NCI-H128 (cell line): ENCODE results near the gene SLC25A51.

Experiments
- DNase-seq: peaks from one replicate; lab custom pipeline; 2025; ENCODE audit not compliant: unreplicated experiment; lab: John Stamatoyannopoulos, UW

SLC25A51 gene

GRCh38 chr9:37937366-37937765 lies 33.4 kb upstream of the SLC25A51 start:
- DNase-seq: no peak

- no peak for DNase-seq
Observed at GRCh38 chr9:37936965-37937364, 33.0 kb upstream of the SLC25A51 start.

- DNase-seq: no peak
Observed at GRCh38 chr9:37936376-37936775, 32.4 kb upstream of the SLC25A51 start.

- DNase-seq: no peak
Observed at GRCh38 chr9:37935096-37935495, 31.2 kb upstream of the SLC25A51 start.

DNA sequence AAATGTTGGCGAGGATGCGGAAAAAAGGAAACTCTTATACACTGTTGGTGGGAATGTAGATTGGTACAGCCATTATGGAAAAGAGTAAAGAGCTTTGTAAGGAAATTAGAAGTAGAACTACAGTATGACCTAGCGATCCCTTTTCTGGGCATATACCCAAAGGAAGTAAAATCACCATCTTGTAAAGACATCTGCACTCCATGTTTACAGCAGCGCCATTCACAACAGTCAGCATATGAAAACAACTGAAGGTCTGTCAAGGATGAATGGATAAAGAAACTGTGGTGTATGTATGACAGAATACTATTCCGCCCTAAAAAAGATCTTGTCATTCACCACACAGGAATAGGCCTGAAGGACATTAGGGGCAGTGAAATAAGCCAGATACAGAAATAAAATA lies 27.7 kb upstream of the SLC25A51 start:
- no peak for DNase-seq

GRCh38 chr9:37929441-37929895 lies 25.5 kb upstream of the SLC25A51 start:
- DNase-seq: no peak

GRCh38 chr9:37928552-37929430 lies 24.9 kb upstream of the SLC25A51 start:
- DNase-seq: no peak

DNA sequence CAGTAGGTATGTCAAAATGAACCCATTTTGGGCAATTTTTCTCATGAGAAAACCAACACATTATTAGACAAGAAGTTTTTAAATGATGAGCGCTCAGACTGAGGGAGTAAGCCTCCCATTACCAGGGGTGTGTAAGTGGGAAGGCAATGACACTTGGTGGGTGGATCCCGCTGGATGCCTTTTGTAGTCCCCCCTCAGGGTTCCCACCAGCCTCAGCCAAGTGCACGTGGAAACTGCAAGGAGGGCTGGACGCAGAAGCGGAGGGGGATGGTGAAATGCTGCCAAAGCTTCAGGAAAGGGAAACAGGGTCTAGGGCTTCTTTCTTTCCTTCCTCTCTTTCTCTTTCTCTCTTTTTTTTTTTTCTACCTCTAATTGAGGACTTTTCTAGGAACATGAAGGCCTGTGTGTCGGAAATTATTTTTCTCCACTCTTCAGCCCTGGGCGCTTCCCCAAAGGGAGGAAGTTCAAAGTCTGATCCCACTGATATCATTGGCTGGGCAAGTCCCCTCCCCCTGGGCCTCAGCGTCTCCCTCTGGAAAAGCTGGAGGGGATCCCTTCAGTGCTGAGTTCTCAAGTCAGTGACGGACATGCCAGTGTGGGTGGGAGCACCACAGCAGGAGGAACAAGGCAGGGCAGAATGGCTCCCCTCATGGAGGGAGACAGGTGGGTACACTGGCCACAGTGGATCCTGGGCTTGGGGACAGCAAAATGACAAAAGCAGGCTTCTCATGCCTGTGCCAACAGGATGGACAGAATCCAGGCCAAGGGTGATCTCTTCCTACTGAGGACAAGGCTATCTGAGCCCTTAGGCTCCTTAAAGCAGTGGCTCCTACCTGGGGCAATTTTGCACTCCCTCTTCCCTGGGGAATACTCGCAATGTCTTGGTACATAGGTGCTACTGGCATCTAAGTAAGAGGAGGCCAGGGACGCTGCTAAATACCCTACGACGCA lies 23.9 kb upstream of the SLC25A51 start:
- DNase-seq: no peak

GRCh38 chr9:37927132-37927531 lies 23.2 kb upstream of the SLC25A51 start:
- DNase-seq: no peak

- no peak for DNase-seq
Observed at GRCh38 chr9:37926737-37927118, 22.8 kb upstream of the SLC25A51 start.

DNA sequence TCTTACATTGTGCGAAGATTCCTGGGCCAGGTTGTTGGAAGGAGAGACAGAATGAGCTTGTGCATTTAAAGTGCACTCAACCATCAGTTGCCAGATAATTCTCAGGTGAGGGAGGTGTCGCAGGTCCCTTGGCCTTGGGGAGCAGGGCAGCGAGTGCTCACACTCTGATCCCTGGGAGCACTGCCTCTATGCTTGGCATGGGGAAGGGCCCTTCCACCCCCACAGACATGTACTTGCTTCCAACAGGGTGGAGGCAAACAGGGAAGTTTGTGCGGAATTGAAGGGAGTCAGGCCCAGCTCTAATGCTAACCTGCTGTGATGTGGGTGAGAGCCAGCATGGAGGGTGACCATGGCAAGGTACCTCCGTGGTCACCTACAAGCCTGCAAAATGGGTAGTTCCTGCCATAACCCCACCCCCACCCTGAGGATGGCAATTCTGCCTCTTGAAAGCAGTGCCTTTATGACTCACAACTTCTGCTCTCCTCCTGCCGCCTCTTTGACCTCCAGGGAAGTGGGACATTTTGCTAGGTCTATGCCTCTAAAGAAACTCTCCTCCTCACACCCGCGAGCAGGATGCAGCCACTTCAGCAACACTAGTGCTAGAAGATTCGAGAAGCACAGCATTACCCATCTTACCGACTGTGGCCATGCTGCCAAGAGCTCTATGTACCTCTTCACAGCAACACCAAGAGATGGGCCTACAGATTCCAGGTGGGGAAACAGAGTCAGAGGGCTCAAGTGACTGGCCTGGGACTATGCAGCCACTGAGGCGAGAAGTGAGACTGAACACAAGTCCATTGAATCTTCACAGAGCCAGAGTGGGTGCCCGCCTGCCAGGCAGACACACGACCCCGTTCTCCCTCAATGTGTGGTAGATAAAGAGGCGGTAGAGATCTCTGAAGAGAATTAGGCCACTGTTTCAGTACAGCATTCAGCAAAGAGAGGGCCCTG lies 22.1 kb upstream of the SLC25A51 start:
- no peak for DNase-seq

DNA sequence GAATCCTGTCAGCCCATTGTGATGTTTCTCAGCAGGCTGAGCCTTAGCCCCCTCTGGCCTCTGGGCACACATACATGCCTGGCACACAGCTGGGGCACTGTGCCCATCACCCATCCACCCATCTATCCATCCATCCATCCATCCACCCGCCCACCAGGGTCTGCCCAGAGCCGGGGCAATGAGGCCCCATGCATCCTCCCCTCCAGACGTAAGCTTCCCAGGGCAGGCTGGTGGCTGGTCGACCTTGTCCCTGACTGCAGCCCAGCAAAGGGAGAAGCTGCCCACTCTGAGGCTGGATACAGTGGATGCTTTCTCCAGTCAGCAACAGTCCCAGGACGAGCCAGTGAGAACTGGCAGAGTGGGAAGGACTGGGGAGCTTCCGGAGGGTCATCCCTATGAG lies 21.1 kb upstream of the SLC25A51 start:
- no peak for DNase-seq

- no peak for DNase-seq
Observed at GRCh38 chr9:37924538-37924937, 20.6 kb upstream of the SLC25A51 start.

- DNase-seq: no peak
Observed at GRCh38 chr9:37923796-37924427, 20.0 kb upstream of the SLC25A51 start.

- no peak for DNase-seq
Observed at GRCh38 chr9:37923118-37923795, 19.3 kb upstream of the SLC25A51 start.

- DNase-seq: no peak
Observed at GRCh38 chr9:37922363-37923117, 18.6 kb upstream of the SLC25A51 start.

- no peak for DNase-seq
Observed at GRCh38 chr9:37921546-37922300, 17.8 kb upstream of the SLC25A51 start.

- no peak for DNase-seq
Observed at GRCh38 chr9:37921168-37921510, 17.2 kb upstream of the SLC25A51 start.
